Loucy (cell line): ENCODE results near the gene FAM180A.

Experiments used
- H2AFZ ChIP-seq: fragments of 200-600 bp; sonication (generic); 2 replicates; pipeline ENCODE4 v1.6.0; 2016; ENCODE audit warnings: antibody characterized with exemption, mild to moderate bottlenecking, low read length, moderate library complexity
- H3F3A ChIP-seq: fragments of 200-600 bp; 2 replicates; pipeline ENCODE4 v1.6.0; 2016; ENCODE audit warnings: antibody characterized with exemption, low read depth, mild to moderate bottlenecking
- H3K27me3 ChIP-seq: fragments of 200-600 bp; sonication (generic); 2 replicates; pipeline ENCODE4 v1.6.1; 2014; ENCODE audit warnings: low read length, mild to moderate bottlenecking; ENCODE audit not compliant: insufficient read depth, poor library complexity, severe bottlenecking
- H3K36me3 ChIP-seq: fragments of 200-600 bp; sonication (generic); 2 replicates; pipeline ENCODE4 v1.6.1; 2016; ENCODE audit warnings: low read length; ENCODE audit not compliant: insufficient read depth
- H3K4me1 ChIP-seq: fragments of 200-600 bp; sonication (generic); 2 replicates; pipeline ENCODE4 v1.5.1; 2014; ENCODE audit warnings: low read length, mild to moderate bottlenecking; ENCODE audit not compliant: insufficient read depth, poor library complexity, severe bottlenecking
- H3K4me2 ChIP-seq: fragments of 200-600 bp; sonication (generic); 2 replicates; pipeline ENCODE4 v1.6.0; 2014; ENCODE audit warnings: antibody characterized with exemption, low read length, low read depth, mild to moderate bottlenecking; ENCODE audit not compliant: poor library complexity, severe bottlenecking
- H3K4me3 ChIP-seq: fragments of 200-600 bp; sonication (generic); 2 replicates; pipeline ENCODE4 v1.5.1; 2014; ENCODE audit warnings: low read length, mild to moderate bottlenecking, mixed read lengths; ENCODE audit not compliant: poor library complexity, severe bottlenecking
- H3K79me2 ChIP-seq: fragments of 200-600 bp; sonication (generic); 2 replicates; pipeline ENCODE4 v1.6.1; 2014; ENCODE audit warnings: low read length; ENCODE audit not compliant: insufficient read depth
- H3K9ac ChIP-seq: fragments of 200-600 bp; sonication (generic); 2 replicates; pipeline ENCODE4 v1.6.0; 2014; ENCODE audit warnings: mild to moderate bottlenecking, low read depth, low read length, moderate library complexity; ENCODE audit not compliant: poor library complexity, severe bottlenecking
- H3K9me2 ChIP-seq: fragments of 200-600 bp; sonication (generic); replicated peaks from 2 replicates; pipeline ENCODE4 v1.6.1; 2016; ENCODE audit warnings: low read depth, low read length, mixed read lengths
- H3K9me3 ChIP-seq: fragments of 200-600 bp; sonication (generic); 2 replicates; pipeline ENCODE4 v1.6.1; 2014; ENCODE audit warnings: mild to moderate bottlenecking, antibody characterized with exemption, low read length, low read depth; ENCODE audit not compliant: insufficient read depth
- H4K20me1 ChIP-seq: fragments of 200-600 bp; sonication (generic); 2 replicates; pipeline ENCODE4 v1.6.0; 2014; ENCODE audit warnings: antibody characterized with exemption, low read length, mild to moderate bottlenecking; ENCODE audit not compliant: insufficient read depth, poor library complexity, severe bottlenecking
- CTCF ChIP-seq: fragments of 200-600 bp; sonication (generic); conservative IDR thresholded peaks from 2 replicates; pipeline ENCODE4 v1.5.1; 2014; ENCODE audit warnings: mild to moderate bottlenecking, antibody characterized with exemption, low read length
- EZH2phosphoT487 ChIP-seq: fragments of 200-600 bp; IDR thresholded peaks from 2 replicates; pipeline ENCODE4 v1.6.1; 2018; ENCODE audit warnings: antibody characterized with exemption, mild to moderate bottlenecking, moderate library complexity, borderline replicate concordance

FAM180A gene

GRCh38 chr7:135771051-135771450 lies 22.4 kb upstream of the FAM180A start:
- H3K4me1 ChIP-seq: no peaks in the 10 kb centered on the region
- H4K20me1 ChIP-seq: no peaks in the 10 kb centered on the region
- H2AFZ ChIP-seq: no peak overlapping the region
- H3K4me3 ChIP-seq: no peak overlapping the region
- TF ChIP-seq CTCF (no peak), EZH2phosphoT487 (no peak)
- H3K79me2 ChIP-seq: no peaks in the 10 kb centered on the region
- H3K27me3 ChIP-seq: no peaks in the 10 kb centered on the region
- no peaks in the 10 kb centered on the region for H3K36me3 ChIP-seq
- H3F3A ChIP-seq: no peaks in the 10 kb centered on the region
- H3K9me2 ChIP-seq: no peaks in the 10 kb centered on the region
- H3K9me3 ChIP-seq: no peaks in the 10 kb centered on the region
- no peak overlapping the region for H3K9ac ChIP-seq
- no peak overlapping the region for H3K4me2 ChIP-seq

GRCh38 chr7:135770139-135770710 lies 21.6 kb upstream of the FAM180A start:
- Histone ChIP-seq H3K9ac (no peak overlapping the region), H3K4me2 (no peak overlapping the region), H3K9me2 (no peaks in the 10 kb centered on the region), H3F3A (no peaks in the 10 kb centered on the region), H2AFZ (no peak overlapping the region), H3K9me3 (no peaks in the 10 kb centered on the region), H3K79me2 (no peaks in the 10 kb centered on the region), H3K27me3 (no peaks in the 10 kb centered on the region), H3K36me3 (no peaks in the 10 kb centered on the region), H3K4me3 (no peak overlapping the region), H4K20me1 (no peaks in the 10 kb centered on the region), H3K4me1 (no peaks in the 10 kb centered on the region)
- TF ChIP-seq CTCF: no peak

- H3K4me3 ChIP-seq: no peak overlapping the region
- no peaks in the 10 kb centered on the region for H3F3A ChIP-seq
- no peaks in the 10 kb centered on the region for H3K4me1 ChIP-seq
- no peak for TF ChIP-seq EZH2phosphoT487
- TF ChIP-seq CTCF: no peak
- no peaks in the 10 kb centered on the region for H3K9me3 ChIP-seq
- H3K36me3 ChIP-seq: no peaks in the 10 kb centered on the region
- no peaks in the 10 kb centered on the region for H3K9me2 ChIP-seq
- H3K27me3 ChIP-seq: no peaks in the 10 kb centered on the region
- no peaks in the 10 kb centered on the region for H3K79me2 ChIP-seq
- H3K4me2 ChIP-seq: no peak overlapping the region
- H3K9ac ChIP-seq: no peak overlapping the region
- H4K20me1 ChIP-seq: no peaks in the 10 kb centered on the region
- H2AFZ ChIP-seq: no peak overlapping the region
Measured at GRCh38 chr7:135769005-135769802, 20.6 kb upstream of the FAM180A start.
